HG02938 (cell line): Measurements from ENCODE around the gene JAZF1.

Source experiments
- ATAC-seq: cut with Tn5 transposase; IDR thresholded peaks from one replicate; pipeline ENCODE4 v1.9.1; 2021; ENCODE audit warnings: mild to moderate bottlenecking, moderate library complexity; ENCODE audit not compliant: unreplicated experiment

Gene JAZF1

GRCh38 chr7:27799212-27799611 lies 381.4 kb downstream of the JAZF1 start:
- ATAC-seq = no peak

DNA sequence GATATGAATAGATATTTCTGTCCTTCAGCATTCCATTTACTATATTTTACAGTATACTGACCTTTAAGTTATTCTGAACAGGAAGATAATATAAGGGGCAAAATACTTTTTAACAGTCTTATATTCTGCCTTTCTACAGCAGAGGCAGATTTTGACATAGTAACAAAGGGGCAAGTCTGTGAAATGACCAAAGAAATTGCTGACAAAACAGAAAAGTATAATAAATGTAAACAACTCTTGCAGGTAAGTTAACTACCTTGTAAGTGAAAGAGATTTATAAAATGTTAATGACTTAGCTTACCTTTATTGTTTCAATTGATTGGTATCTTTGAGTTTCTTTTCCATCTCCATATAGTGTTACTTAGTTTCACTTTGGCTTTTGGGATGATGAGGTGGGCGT lies 384.6 kb downstream of the JAZF1 start:
- no peak for ATAC-seq

GRCh38 chr7:27793780-27794179 lies 386.8 kb downstream of the JAZF1 start:
- no peak for ATAC-seq

- ATAC-seq = no peak
Observed at GRCh38 chr7:27788437-27788836, 392.2 kb downstream of the JAZF1 start.

DNA sequence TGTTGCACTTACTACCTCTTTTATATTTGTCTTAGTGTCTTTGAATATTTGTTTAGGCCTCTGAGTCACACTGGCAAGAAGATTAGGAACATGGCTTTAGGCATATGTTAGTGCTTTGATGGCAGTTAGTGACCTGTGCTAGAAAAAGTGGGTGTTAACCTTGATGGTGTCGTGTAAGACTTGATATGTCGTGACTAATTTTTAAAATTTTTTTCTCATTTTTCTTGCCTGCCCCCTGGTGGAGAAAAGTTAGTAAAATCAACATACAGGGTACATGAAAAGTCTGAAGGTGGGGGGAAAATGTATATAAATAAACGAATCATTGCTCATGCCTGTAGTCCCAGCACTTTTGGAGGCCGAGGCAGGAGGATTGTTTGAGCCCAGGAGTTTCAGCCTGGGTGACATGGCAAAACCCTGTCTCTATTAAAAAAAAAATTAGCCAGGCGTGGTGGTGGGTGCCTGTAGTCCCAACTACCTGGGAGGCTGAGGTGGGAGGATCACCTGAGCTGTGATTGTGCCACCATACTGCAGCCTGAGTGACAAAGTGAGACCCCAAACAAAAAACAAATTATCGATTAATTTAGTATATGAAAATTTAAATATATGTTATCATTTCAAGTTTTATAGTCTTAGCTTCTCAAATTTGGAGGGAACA lies 396.1 kb downstream of the JAZF1 start:
- no peak for ATAC-seq

DNA sequence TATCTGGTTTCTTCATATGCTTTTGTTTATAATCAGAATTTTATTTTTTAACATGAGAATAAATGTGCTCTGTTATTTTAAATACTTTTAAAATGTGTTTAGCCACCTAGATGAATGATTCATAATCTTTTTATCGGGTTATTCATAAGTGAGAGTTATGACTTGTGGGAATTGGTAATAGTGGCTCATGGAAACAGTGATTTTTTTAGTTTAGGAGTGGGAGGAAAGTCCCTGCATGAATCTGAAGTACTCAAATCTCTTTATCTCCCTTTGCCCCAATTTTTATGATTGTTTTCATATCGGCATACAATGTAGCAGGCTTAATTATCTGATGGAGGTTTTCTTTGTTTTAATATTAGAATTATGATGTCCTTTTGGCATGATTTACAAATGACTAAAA lies 397.7 kb downstream of the JAZF1 start:
- ATAC-seq = no peak

- ATAC-seq = no peak
Observed at GRCh38 chr7:27781188-27781587, 399.4 kb downstream of the JAZF1 start.
